Measurements from ENCODE around the gene LRRC2.
"Not testable (repeated sequence)": the region's sequence is repeated elsewhere in the genome, so short reads cannot be mapped to it uniquely, and the experiment has no call there.

Gene LRRC2

GRCh38 chr3:46595819-46596314 is 29.8 kb upstream of the LRRC2 start:
- H3K4me3 ChIP-seq (replicated peaks; ENCODE audit: low read depth, low read length) = no peak overlapping the region
- TF ChIP-seq CTCF (IDR thresholded peaks at IDR 0.05; ENCODE audit: low read depth, low read length, missing control alignments) = no peak
- no peak for DNase-seq (ENCODE audit: extremely low read depth, low read depth)

GRCh38 chr3:46594723-46595122 is 28.6 kb upstream of the LRRC2 start:
- DNase-seq (ENCODE audit: extremely low read depth, low read depth) = no peak
- TF ChIP-seq CTCF (IDR thresholded peaks at IDR 0.05; ENCODE audit: low read depth, low read length, missing control alignments) = no peak
- H3K4me3 ChIP-seq (replicated peaks; ENCODE audit: low read depth, low read length) = no peak overlapping the region

- no peak for TF ChIP-seq CTCF (IDR thresholded peaks at IDR 0.05; ENCODE audit: low read depth, low read length, missing control alignments)
- no peak for DNase-seq (ENCODE audit: extremely low read depth, low read depth)
- no peak overlapping the region for H3K4me3 ChIP-seq (replicated peaks; ENCODE audit: low read depth, low read length)
Observed at GRCh38 chr3:46593979-46594378, 27.9 kb upstream of the LRRC2 start.

GRCh38 chr3:46593274-46593862 is 27.3 kb upstream of the LRRC2 start:
- H3K4me3 ChIP-seq (replicated peaks; ENCODE audit: low read depth, low read length) = no peak overlapping the region

GRCh38 chr3:46587268-46587667 is 21.2 kb upstream of the LRRC2 start:
- not testable (repeated sequence) for DNase-seq (ENCODE audit: extremely low read depth, low read depth); H3K4me3 ChIP-seq (replicated peaks; ENCODE audit: low read depth, low read length)

More at GRCh38 chr3:46593274-46593862, 27.3 kb upstream of the LRRC2 start:
- no peak for DNase-seq (ENCODE audit: extremely low read depth, low read depth)
- TF ChIP-seq CTCF (IDR thresholded peaks at IDR 0.05; ENCODE audit: low read depth, low read length, missing control alignments) = no peak

GRCh38 chr3:46586738-46587246 is 20.7 kb upstream of the LRRC2 start:
- TF ChIP-seq CTCF (IDR thresholded peaks at IDR 0.05; ENCODE audit: low read depth, low read length, missing control alignments) = no peak
- no peak overlapping the region for H3K4me3 ChIP-seq (replicated peaks; ENCODE audit: low read depth, low read length)
- no peak for DNase-seq (ENCODE audit: extremely low read depth, low read depth)

GRCh38 chr3:46585799-46586693 is 19.9 kb upstream of the LRRC2 start:
- no peak for DNase-seq (ENCODE audit: extremely low read depth, low read depth)
- no peak for TF ChIP-seq CTCF (IDR thresholded peaks at IDR 0.05; ENCODE audit: low read depth, low read length, missing control alignments)
- no peak overlapping the region for H3K4me3 ChIP-seq (replicated peaks; ENCODE audit: low read depth, low read length)
